Glutamatergic neuron (in vitro differentiated cells): Measurements from ENCODE around the gene WNT10A. TPM values are rescaled to one million over a fixed set of nuclear protein-coding genes. Genes with fewer than 3 reads are reported as not detected.

Experiments used
- DNase-seq: peaks from one replicate; pipeline ENCODE4 v3.0.0; 2022
- H3K27ac Mint-ChIP-seq: one replicate; pipeline ENCODE4 v1.8.0; 2020; ENCODE audit warnings: mild to moderate bottlenecking, mixed read lengths, inconsistent platforms; ENCODE audit not compliant: unreplicated experiment
- H3K27me3 Mint-ChIP-seq: one replicate; pipeline ENCODE4 v1.8.0; 2020; ENCODE audit warnings: mild to moderate bottlenecking, moderate library complexity, mixed read lengths, inconsistent platforms; ENCODE audit not compliant: unreplicated experiment
- H3K36me3 Mint-ChIP-seq: one replicate; pipeline ENCODE4 v1.8.0; 2020; ENCODE audit warnings: mild to moderate bottlenecking, mixed read lengths, inconsistent platforms; ENCODE audit not compliant: unreplicated experiment
- H3K4me1 Mint-ChIP-seq: one replicate; pipeline ENCODE4 v1.8.0; 2020; ENCODE audit warnings: mild to moderate bottlenecking, low read depth, mixed read lengths, inconsistent platforms; ENCODE audit not compliant: unreplicated experiment
- H3K4me3 Mint-ChIP-seq: one replicate; pipeline ENCODE4 v1.8.0; 2020; ENCODE audit warnings: mild to moderate bottlenecking, mixed read lengths, inconsistent platforms; ENCODE audit not compliant: unreplicated experiment
- H3K9me3 Mint-ChIP-seq: one replicate; pipeline ENCODE4 v1.8.0; 2020; ENCODE audit warnings: mild to moderate bottlenecking, moderate library complexity, mixed read lengths, inconsistent platforms; ENCODE audit not compliant: unreplicated experiment
- CTCF ChIP-seq: fragments of 200-600 bp; sonication (generic); IDR thresholded peaks from one replicate; pipeline ENCODE4 v1.5.0; 2021; ENCODE audit not compliant: partially characterized antibody, unreplicated experiment
- long read RNA-seq: library from polyadenylated mRNA; unstranded; transcript quantifications from one replicate; pipeline ENCODE4 v2.0.0, GENCODE V29; 2020; ENCODE audit not compliant: unreplicated experiment
- total RNA-seq: library from RNA; stranded (reverse); fragmentation: NEBNext Ultra II Directional; extraction: Animal tissue kit (Norgen Biotek cat#: 25700); gene quantifications from one replicate; pipeline ENCODE4 v1.2.1, GENCODE V29; 2021; ENCODE audit not compliant: unreplicated experiment

The WNT10A gene
- 0.17 TPM for total RNA-seq
- long read RNA-seq, result 0 reads

GRCh38 chr2:218880102-218880858 lies at the start of gene WNT10A:
TSS of gene WNT10A (plus strand) at chr2:218880852. CDS start at chr2:218880996, 144 bp downstream.
- Mint-ChIP-seq H3K27me3 (peaks cover 27% of the 10 kb centered on the region), H3K27ac (peak within 1 kb of the TSS; percentile 35), H3K4me1 (peaks cover 43% of the 10 kb centered on the region), H3K9me3 (peaks cover 3% of the 10 kb centered on the region), H3K4me3 (peak within 1 kb of the TSS; percentile 47), H3K36me3 (no peaks in the 10 kb centered on the region)
- no peak for TF ChIP-seq CTCF
- DNase-seq, result no peak

- H3K36me3 Mint-ChIP-seq, result no peaks in the 10 kb centered on the region
- no peak within 1 kb of the TSS for H3K27ac Mint-ChIP-seq
- H3K9me3 Mint-ChIP-seq, result peaks cover 2% of the 10 kb centered on the region
- no peak within 1 kb of the TSS for H3K4me3 Mint-ChIP-seq
- H3K4me1 Mint-ChIP-seq, result no peaks in the 10 kb centered on the region
- no peak for DNase-seq
- no peak for TF ChIP-seq CTCF
- H3K27me3 Mint-ChIP-seq, result peaks cover 4% of the 10 kb centered on the region
Observed at GRCh38 chr2:218831378-218831990, 49.2 kb upstream of the WNT10A start, which contains the start of gene PRKAG3. TSS of gene PRKAG3 (minus strand) at chr2:218831803.

- H3K27ac Mint-ChIP-seq, result no peak overlapping the region
Observed at GRCh38 chr2:218832081-218832480, 48.6 kb upstream of the WNT10A start.

GRCh38 chr2:218832520-218832919 lies 48.1 kb upstream of the WNT10A start:
- Mint-ChIP-seq H3K27me3 (peaks cover 4% of the 10 kb centered on the region), H3K9me3 (peaks cover 2% of the 10 kb centered on the region), H3K4me3 (no peak overlapping the region), H3K36me3 (no peaks in the 10 kb centered on the region), H3K27ac (no peak overlapping the region), H3K4me1 (no peaks in the 10 kb centered on the region)
- no peak for DNase-seq
- no peak for TF ChIP-seq CTCF

More at GRCh38 chr2:218832081-218832480, 48.6 kb upstream of the WNT10A start:
- no peak for DNase-seq
- H3K36me3 Mint-ChIP-seq, result no peaks in the 10 kb centered on the region
- TF ChIP-seq CTCF, result no peak
- H3K4me1 Mint-ChIP-seq, result no peaks in the 10 kb centered on the region
- peaks cover 4% of the 10 kb centered on the region for H3K27me3 Mint-ChIP-seq
- peaks cover 2% of the 10 kb centered on the region for H3K9me3 Mint-ChIP-seq
- H3K4me3 Mint-ChIP-seq, result no peak overlapping the region
